Stimulated activated CD8-positive, alpha-beta memory T cell treated with anti-CD3 and anti-CD28 coated beads, Interleukin-12 subunit alpha, Interleukin-12 subunit beta, amount 100 ng/mL, for 4 hours (primary cell): Measurements from ENCODE around the gene CLDN24.

ENCODE experiments used
- DNase-seq: peaks from one replicate; pipeline ENCODE4 v3.0.0-alpha.2; 2020; ENCODE audit warnings: low read depth

The CLDN24 gene

GRCh38 chr4:183322326-183322725, at the start of gene CLDN24:
CLDN24 (minus strand) TSS chr4:183322426; CDS start chr4:183322426, 0 bp downstream.
- DNase-seq, result no peak

GRCh38 chr4:183370786-183371185, 48.6 kb upstream of the CLDN24 start:
- no peak for DNase-seq

GRCh38 chr4:183369073-183369472, 46.8 kb upstream of the CLDN24 start:
- DNase-seq, result no peak

GRCh38 chr4:183366206-183366835, 44.1 kb upstream of the CLDN24 start:
- no peak for DNase-seq

- no peak for DNase-seq
Measured at GRCh38 chr4:183364025-183364424, 41.8 kb upstream of the CLDN24 start.

- DNase-seq, result no peak
Measured at GRCh38 chr4:183362916-183363542, 40.8 kb upstream of the CLDN24 start.

- DNase-seq, result no peak
Measured at GRCh38 chr4:183362036-183362435, 39.8 kb upstream of the CLDN24 start.

- no peak for DNase-seq
Measured at GRCh38 chr4:183360161-183360919, 38.1 kb upstream of the CLDN24 start.

GRCh38 chr4:183358215-183358755, 36.1 kb upstream of the CLDN24 start:
- DNase-seq, result no peak

- DNase-seq, result no peak
Measured at GRCh38 chr4:183356931-183357675, 34.9 kb upstream of the CLDN24 start.

GRCh38 chr4:183356173-183356830, 34.1 kb upstream of the CLDN24 start:
- DNase-seq, result no peak

GRCh38 chr4:183355405-183355804, 33.2 kb upstream of the CLDN24 start:
- no peak for DNase-seq

- DNase-seq, result no peak
Measured at GRCh38 chr4:183354219-183354618, 32.0 kb upstream of the CLDN24 start.

- no peak for DNase-seq
Measured at GRCh38 chr4:183353557-183353956, 31.3 kb upstream of the CLDN24 start.

- no peak for DNase-seq
Measured at GRCh38 chr4:183352546-183352945, 30.3 kb upstream of the CLDN24 start.

- DNase-seq, result no peak
Measured at GRCh38 chr4:183350317-183351071, 28.3 kb upstream of the CLDN24 start.

GRCh38 chr4:183349673-183350072, 27.4 kb upstream of the CLDN24 start:
- no peak for DNase-seq

- DNase-seq, result no peak
Measured at GRCh38 chr4:183348706-183349659, 26.8 kb upstream of the CLDN24 start.

GRCh38 chr4:183348136-183348535, 25.9 kb upstream of the CLDN24 start:
- DNase-seq, result no peak

GRCh38 chr4:183347566-183347965, 25.3 kb upstream of the CLDN24 start:
- no peak for DNase-seq
